Fibroblast of the aortic adventitia (primary cell): ENCODE measurements around the gene CCDC69. TPM values are rescaled to one million over a fixed set of nuclear protein-coding genes. Genes with fewer than 3 reads are reported as not detected.

Source experiments
- DNase-seq: peaks from one replicate; pipeline ENCODE4 v3.0.0-alpha.2; 2010; ENCODE audit warnings: low read depth
- H3K4me3 ChIP-seq: 2 replicates; pipeline ENCODE4 v1.5.1; 2011; ENCODE audit warnings: low read depth, mild to moderate bottlenecking, control low read depth, low read length, moderate library complexity
- CTCF ChIP-seq: IDR thresholded peaks from 2 replicates; pipeline ENCODE4 v1.5.1; 2011; ENCODE audit warnings: mild to moderate bottlenecking, low read length, control low read depth, inconsistent platforms; ENCODE audit not compliant: insufficient read depth
- total RNA-seq: library from RNA; depleted of rRNA; stranded (reverse); fragments of >200 nt; gene quantifications from 2 replicates; pipeline ENCODE4 v1.2.3, GENCODE V29; 2012; ENCODE audit warnings: low replicate concordance

Gene CCDC69
- total RNA-seq, 1 donor: 1.5 TPM

DNA sequence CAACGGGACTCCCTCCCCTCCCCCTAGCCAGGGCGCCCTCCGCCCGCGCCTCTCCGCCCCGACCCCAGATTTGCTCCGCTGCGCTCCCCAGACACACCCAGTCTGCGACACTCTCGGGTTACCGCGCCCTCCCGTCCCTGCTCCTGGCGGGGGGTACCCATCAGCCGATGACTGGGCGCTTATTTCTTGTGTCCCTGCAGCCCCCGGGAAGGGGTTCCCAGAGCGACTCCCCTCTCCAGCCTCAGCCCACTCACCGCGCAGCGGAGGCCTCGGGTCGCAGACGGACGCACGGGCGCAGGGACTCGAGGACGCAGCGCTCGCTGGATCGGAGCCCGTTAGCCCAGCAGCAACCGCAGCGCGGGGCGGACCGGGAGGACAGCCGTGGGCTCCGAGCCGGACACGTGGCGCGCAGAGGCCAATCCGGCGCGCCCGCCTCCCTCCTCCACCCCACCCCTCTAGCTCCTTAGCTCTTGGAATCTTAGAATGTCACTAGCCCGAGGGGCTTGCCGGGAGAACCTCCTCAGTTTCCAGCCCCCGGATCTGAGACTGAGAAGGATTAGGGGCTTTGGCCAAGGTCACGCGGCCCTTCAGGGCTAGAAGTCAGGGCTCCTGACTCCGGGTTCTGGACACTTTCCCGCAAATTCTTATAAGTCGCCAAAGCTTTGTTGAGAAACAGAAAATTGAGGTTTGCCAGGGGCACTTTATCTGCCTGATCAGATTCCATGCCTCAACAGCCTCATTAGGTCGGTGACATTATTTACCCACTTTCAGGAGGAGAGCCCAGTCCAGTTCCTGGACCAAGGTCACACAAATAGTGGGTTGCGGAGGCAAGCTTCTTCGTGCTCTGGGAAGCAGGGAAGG is 66.2 kb downstream of the CCDC69 start, which contains the start of gene ANXA6:
Gene ANXA6 (minus strand): TSS at position 354 of the 861 bp plus-strand sequence. CDS start 9,878 bp downstream, outside the sequence.
- peak; percentile 68 for DNase-seq
- no peak for TF ChIP-seq CTCF
- peak within 1 kb of the TSS; percentile 95 for H3K4me3 ChIP-seq

DNA sequence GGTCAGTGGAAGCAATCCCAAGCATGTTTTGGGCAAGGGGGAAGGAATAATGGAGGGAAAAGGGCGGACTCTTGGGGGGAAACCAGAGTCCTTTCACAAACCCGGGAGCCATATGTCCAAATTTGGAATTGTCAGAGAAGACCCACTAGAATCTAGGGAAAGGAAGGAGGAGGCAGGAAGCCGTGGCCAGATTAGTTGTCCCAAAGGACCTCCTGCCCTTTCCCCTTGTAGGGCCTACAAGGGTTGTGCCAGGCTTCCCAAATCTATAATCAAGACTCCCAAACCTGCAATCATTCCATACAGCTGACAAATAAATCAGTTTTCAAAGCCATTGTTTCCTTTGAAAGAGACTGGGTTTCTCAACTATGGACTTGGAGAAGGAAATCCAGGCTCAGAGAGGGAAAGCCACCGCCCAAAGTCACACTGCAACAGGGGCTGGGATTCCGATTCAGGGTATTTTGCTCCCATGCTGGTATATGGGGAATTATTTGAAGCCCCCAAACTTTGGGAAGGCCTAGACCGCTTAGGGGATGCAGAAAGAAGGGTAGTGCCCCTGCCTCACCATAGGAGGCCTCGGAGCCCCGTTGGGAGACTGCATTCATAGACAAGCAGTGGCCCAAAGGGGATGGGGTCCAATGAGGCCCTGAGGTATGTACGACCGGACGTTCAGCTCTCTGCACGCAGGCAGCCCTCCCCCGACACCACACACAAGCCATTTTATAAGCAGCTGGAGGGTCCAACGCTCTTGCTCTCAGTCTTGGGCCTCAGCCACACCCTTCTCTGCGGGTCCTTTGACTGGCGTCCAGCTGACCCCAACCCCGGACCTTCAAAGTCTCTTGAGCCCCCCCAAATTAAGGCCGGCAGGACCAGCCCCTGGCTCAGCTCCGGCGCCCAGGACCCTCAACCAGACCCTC is 67.1 kb downstream of the CCDC69 start:
- peak; percentile 21 for TF ChIP-seq CTCF
- peak overlapping the region; percentile 95 for H3K4me3 ChIP-seq
- no peak for DNase-seq

GRCh38 chr5:151155775-151156506 is 68.0 kb downstream of the CCDC69 start:
- TF ChIP-seq CTCF: no peak
- H3K4me3 ChIP-seq: peak overlapping the region; percentile 95
- DNase-seq: peak; percentile 65

GRCh38 chr5:151154931-151155774 is 68.7 kb downstream of the CCDC69 start:
- DNase-seq: no peak
- no peak for TF ChIP-seq CTCF
- peak overlapping the region; percentile 95 for H3K4me3 ChIP-seq

DNA sequence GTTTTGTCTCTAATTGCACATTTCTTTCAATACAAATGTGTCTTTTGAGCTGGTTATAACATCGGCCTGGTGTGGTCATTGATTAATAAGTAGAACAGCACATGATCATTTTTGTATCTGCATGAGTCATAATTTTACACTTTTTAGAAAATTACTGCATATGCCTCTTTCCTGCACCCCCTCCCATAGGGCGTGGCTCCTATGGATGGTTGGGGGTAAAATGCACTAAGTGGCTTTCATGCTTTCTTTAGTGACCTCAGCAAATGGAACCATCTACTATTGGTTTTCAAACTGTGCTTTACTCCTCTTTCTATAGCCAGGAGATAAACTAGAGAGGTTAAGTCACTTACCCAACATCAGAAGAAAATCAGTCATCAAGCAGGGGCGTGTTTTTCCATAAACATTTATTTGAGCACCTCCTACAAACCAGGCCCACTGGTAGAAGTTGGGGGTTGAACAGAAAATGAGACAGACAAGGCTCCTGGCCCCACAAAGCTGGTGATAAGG is 70.1 kb downstream of the CCDC69 start:
- no peak overlapping the region for H3K4me3 ChIP-seq
- TF ChIP-seq CTCF: no peak
- no peak for DNase-seq
